Keratinocyte (primary cell): ENCODE data around the gene CD53.

ENCODE experiments used
- CTCF ChIP-seq, 3 experiments: IDR thresholded peaks in 1 of 3; conservative IDR thresholded peaks in 1 of 3; optimal IDR thresholded peaks in 1 of 3; 2 replicates in 2 of 3; 3 replicates in 1 of 3; pipeline versions ENCODE3 to v1.5.1; 2011; ENCODE audit warnings: low read length in 3 of 3, mild to moderate bottlenecking in 3 of 3, moderate library complexity in 2 of 3, control low read depth in 1 of 3, inconsistent platforms in 1 of 3; ENCODE audit not compliant: insufficient read depth in 2 of 3; ENCODE audit errors: extremely low read depth in 1 of 3
- EZH2 ChIP-seq: IDR thresholded peaks from one replicate; pipeline ENCODE4 v1.6.1; 2012; ENCODE audit warnings: inconsistent platforms, mild to moderate bottlenecking, low read length, moderate library complexity

- TF ChIP-seq CTCF (optimal IDR thresholded peaks at IDR 0.05 in 1 of 3, IDR thresholded peaks at IDR 0.05 in 1 of 3, conservative IDR thresholded peaks at IDR 0.05 in 1 of 3; ENCODE audit: extremely low read depth in 1 of 3, insufficient read depth in 2 of 3, low read length in 3 of 3) = no peak
- TF ChIP-seq EZH2 = no peak
Measured at GRCh38 chr1:110853135-110853534, 19.8 kb upstream of the CD53 start.
